Measurements from ENCODE around the gene VAX1. TPM values are rescaled to one million over a fixed set of nuclear protein-coding genes. Genes with fewer than 3 reads are reported as not detected.
"Not testable (repeated sequence)": the region's sequence is repeated elsewhere in the genome, so short reads cannot be mapped to it uniquely, and the experiment has no call there.

VAX1 gene, protein sequence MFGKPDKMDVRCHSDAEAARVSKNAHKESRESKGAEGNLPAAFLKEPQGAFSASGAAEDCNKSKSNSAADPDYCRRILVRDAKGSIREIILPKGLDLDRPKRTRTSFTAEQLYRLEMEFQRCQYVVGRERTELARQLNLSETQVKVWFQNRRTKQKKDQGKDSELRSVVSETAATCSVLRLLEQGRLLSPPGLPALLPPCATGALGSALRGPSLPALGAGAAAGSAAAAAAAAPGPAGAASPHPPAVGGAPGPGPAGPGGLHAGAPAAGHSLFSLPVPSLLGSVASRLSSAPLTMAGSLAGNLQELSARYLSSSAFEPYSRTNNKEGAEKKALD
- polyA plus RNA-seq (2014; cell fraction: cytosol; rRNA removed) = not detected in 2 replicates
- not detected in 2 replicates for polyA plus RNA-seq (2014; cell fraction: nucleus; rRNA removed)

DNA sequence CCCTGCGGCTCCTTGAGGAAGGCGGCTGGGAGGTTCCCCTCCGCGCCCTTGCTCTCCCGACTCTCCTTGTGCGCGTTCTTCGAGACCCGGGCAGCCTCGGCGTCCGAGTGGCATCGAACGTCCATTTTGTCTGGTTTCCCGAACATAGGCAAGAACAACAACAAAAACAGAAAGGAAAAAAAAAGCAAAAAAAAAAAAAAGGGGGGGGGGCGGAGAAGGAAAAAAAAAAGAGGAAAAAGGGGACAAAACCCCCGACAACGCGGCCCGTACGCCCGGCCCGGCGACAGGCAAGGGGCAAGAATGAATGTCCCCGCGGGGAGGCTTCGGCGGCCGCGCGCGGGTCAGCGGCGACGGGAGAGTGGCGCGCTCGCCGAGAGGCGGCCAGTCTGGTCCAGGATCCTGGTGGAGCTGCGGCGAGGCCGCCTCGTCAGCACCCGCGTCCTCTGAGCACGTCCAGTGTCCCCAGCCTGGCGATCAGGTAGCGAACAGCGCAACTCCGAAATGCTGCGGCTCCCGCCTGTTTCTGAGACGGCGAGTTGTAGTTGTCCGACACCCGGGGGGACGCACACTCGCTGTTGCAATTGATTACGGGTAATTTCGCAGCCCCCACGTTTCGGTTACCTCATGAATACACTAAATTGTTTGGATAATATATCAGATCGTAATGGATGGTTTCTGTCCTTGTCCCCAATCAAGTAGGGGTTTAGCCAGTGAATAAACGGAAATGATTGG is at the start of gene VAX1:
TSS of gene VAX1 (minus strand) at position 360 of the 732 bp plus-strand sequence. CDS start at position 146, 214 bp downstream.
- no peak for DNase-seq (ENCODE audit: low spot score)

DNA sequence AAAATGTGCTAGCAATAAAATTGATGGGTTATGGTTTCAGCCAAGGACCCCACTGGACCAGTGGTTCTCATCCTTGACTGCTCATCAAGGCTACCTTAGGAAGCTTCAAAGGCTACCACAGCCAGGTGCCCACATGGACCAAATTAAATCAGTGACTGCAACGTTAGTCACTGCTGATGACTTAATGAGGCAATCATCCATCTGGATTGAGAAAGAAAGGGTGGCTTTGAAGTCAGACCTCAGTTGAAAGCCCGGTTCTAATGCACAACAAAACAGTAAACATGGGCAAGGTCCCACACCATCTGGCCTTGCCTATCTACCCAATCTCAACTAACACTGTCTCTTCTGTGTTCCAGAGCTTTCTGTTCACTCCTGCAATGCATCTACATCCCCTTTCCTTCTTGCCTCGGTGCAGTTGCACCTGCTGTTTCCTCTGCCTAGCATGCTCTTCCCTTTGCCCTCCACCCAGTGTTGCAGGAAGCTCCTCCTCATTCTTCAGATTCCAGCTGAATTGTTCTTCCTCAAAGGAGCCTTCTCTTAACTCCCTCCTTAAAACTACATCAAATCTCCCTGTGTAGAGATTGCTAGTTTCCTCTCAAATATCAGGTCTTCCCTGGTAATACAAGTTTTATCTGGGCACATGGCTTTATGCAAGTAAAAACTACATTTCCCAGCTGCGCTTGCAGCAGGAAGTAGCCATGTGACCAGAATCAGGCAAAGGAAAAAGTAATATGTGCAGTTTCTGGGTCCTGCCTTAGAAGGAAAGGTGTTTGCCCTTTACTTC is 49.0 kb upstream of the VAX1 start:
- no peak for DNase-seq (ENCODE audit: low spot score)

DNA sequence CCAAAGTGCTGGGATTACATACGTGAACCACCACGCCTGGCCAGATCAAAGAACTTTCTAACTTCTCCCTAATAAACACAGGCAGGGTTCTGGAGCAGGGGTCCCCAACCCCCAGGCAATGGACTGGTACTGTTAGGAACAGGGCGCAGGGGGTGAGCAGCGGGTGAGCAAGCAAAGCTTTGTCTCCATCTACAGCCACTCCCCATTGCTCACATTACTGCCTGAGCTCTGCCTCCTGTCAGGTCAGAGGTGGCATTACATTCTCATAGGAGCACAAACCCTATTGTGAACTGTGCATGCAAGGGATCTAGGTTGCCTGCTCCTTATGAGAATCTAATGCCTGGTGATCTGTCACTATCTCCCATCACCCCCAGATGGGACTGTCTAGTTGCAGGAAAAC is 47.7 kb upstream of the VAX1 start:
- not testable (repeated sequence) for DNase-seq (ENCODE audit: low spot score)

DNA sequence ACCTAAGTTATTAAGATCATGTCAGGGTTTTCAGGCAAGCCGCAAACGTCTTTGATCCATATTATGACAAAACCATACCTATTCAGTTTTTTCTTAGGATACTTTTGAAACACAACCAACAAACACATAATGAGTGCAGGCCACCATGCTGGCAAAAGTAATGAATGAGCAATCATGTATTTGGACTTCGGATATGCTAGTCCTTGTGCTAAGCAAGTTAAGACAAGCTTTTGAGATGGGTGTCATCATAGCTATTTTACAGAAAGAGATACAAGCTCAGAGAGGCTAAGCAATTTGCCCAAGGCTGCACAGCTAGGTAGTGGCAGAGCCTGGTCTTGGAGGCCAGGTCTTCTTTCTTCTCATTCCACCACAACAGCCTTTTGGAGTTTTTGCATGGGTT is 46.8 kb upstream of the VAX1 start:
- DNase-seq (ENCODE audit: low spot score) = no peak

DNA sequence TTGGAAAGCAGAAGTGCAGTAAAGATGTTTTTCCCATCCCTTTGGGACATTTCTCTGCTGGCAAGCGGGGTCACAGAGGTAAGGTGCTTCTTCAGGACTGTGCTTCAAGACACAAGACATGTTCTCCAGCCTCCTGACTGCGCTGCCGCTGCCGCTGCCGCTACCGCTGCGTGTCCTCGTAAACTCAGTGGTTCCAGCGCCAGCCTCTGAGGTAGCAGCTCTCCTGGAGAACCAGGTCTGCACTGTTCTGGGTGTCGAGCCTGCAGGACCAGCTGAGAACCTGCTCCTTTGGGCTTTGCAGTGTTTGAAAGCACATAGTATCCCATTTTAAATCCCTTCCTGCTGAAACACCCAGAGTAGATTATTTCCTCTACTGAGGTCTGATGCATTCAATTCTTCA is 46.2 kb upstream of the VAX1 start:
- DNase-seq (ENCODE audit: low spot score) = no peak

DNA sequence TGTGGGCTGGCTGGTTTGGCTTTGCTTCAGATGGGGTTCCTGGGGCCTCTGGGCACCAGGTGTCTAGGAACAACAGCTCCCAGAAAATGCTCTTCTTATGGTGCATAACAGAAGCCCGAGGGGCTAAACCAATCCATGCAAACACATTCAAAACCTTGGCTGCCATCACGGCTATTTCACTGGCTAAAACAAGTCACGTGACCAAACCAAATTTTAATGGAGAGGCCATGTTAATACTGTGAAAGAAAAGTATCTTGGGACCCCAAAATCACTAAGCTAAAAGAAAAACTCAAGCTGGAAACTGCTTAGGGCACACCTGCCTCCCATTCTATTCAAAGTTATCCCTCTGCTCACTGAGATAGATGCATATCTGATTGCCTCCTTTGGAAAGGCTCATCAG is 40.1 kb upstream of the VAX1 start:
- DNase-seq (ENCODE audit: low spot score) = no peak

DNA sequence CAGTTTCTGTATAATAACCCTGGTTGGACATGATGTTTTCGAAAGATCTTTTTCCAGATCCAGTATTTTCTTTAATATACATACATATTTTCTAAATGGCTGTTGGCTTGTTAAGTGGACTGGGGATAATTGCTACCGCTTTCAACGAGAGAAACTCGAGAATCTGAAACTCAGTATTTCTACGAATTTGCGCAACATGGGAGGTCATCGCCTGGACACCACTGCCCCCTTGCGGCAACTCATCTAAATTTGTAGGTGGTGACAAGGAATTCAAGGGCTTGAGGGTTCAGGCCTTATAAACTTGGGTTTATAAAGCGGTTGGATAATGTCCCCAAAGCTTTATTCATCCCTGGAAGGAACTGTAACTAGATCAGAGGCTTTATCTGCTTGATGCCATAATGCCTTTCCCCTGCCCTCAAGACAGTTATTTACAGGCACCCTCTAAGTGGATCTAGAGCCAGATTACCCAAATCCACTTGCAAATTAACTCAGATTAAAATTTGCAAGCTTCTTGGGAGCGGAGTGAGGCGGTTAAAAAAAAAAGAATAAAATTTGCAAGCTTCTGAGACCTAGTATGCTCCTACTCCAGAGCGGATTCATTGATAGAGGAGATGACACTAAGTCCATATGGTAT is 37.9 kb upstream of the VAX1 start:
- DNase-seq (ENCODE audit: low spot score) = peak; percentile 64

DNA sequence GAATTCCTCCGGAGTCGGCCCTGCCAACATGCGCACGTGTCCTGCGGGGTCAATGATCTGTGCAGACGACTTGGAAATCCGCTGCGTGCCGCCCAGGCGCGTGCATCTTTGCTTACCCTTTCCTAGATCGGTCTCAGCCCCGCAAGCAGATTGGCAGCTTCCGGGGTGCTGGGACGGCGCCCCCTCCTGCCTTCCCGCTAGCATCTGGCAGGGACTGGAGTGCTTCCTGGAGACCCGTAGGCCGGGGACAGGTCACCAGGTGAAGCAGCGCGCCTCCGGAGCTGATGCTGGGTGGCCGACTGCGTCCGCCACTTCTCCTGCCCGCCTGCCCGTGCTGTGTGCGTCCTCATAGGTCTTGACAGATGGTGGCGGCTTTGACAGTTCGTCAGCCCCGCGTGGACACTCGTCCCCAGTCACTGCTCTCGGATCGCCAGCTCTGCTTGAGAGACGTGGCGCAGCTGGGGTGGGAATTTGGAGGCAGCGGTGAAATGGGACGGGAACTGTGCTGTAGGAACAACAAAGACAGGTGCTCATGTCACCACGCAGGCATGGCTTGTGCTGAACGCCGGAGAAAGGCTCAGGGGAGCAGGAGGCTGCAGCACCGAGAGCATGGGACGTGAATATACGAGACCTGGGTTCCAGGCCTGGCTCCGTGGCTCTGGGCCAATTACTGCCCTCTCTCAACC is 37.3 kb upstream of the VAX1 start:
- DNase-seq (ENCODE audit: low spot score) = peak; percentile 18

DNA sequence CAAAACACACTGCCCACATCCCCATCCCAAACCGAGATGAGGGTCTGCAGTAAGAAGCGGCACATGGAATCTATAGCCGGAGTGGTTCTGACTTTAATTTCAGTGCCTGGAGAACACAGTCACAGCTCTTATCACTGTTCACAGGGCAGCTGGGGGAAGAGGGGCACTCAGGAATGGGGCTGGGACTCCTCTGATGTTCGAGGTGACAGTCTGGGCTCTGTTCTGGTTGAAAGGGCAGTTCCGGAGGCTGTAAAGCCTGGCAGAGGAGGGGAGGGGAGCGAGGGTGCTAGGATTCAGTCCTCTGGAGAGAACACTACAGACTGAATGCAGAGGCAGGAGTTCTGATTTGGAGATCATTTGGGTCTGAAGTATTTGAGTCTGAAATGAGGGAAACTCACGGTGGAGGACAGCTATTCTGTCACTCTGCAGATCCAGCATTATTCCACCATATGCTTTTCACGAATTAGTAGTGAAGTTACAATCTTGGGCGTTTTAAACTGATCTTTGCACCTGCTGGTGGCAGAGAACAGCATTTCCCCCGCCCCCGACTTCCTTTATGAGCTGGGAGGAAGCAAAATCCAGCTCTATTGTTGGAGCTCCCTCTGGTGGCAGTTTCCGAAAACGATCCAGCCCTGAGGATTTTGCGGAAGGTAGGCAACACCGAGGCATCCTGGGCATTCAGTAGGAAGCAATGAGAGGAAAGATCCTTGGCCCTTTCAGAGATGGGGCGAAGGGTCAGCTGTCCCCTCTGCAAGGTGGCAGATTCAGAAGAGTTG is 36.6 kb upstream of the VAX1 start:
- peak; percentile 78 for DNase-seq (ENCODE audit: low spot score)

DNA sequence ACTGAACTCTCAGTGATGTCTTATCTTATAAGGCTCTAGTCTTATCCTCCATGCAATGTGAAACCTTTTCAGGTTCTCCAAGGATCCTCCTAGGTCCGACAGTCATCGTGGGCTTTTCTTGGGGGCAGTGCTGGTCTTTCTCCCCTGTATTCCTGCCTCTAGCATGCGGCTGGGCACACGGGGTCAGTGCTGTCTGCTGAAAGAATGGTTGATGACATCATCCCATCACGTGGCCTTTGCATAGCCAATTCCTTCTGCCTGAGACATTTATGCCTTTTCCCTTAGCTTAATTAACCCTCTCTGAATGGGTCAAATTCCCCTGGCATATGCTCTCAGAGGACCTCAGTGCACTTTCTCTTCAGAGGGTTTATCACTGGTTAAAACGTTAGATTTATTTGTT is 32.2 kb upstream of the VAX1 start:
- no peak for DNase-seq (ENCODE audit: low spot score)

DNA sequence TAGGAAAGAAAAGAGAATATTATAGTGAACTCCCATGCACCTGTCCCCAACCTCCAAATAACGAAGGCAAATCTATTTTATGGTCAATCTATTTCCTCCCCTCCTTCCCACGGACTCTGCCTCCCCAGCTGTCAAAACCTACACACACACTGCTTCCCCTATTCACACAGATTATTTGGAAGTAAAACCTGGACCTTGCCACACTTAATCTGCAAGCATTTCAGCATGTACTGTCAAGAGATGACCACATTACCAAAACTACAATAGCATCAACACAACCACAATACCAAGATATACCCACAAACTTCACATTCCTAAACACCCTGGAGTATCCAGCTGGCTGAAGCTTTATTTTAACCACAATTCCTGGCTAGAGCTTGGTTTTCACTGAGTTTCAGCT is 31.4 kb upstream of the VAX1 start:
- no peak for DNase-seq (ENCODE audit: low spot score)

DNA sequence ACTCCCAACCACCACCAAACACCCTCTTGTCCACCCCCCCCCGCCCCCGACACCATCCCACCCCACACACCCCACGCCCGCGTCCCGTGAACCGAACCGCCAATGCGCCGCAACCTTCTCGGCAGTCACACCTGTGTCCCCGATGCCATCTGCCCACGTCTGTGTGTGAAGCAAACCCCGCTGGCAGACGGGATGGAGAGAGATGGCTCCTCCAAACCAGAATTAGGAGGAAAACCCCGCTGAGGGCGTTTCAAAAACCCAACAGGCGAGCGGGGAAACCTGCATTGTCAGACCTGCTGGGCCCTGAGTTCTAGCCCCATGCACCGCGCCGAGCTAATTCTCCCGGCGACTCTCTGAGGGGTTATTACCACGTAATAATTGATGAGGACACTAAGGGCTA is 30.7 kb upstream of the VAX1 start:
- DNase-seq (ENCODE audit: low spot score) = no peak

DNA sequence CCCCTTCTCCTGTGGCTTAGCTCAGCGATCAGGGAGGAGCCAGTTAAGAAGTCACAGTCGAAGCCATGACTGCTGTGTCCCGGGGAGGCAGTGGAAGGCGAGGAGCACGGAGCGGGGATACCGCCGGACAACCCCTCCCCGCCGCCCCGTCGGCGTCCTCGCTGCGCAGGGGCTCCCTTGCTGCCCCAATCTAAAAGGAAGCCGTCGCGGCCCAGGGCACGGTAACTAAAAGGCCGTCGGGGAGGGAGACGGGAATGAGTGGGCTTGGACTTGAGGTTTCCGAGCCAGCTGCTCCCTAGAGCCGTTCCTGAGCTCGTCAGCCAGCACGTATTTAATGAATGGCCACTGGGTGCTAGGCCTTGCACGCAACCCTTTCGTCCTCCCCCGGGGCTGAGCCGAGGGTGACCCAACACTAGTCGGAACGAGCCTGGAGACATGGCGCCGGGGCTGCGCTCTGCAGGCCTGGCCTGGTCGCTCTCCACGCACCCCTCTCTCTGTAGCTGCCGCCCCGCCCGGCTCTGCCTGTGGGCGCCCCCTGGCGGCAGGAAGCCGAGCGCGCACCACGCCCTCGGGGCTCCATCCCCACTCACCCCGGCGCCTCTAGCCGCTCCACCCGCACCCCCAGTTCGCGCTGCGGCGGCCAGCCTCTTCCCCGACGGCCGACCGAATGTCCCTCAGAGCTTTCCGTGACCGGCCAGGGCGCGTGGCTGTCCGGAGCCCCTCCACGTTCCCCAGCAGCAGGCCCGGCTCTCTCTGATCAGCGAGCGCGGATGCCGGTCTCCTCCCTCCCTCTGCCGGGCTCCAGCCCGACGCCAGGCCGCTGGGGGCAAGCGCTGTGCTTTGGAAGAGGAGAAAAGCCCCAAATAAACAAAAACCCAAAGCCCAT is 30.0 kb upstream of the VAX1 start:
- DNase-seq (ENCODE audit: low spot score) = peak; percentile 51

DNA sequence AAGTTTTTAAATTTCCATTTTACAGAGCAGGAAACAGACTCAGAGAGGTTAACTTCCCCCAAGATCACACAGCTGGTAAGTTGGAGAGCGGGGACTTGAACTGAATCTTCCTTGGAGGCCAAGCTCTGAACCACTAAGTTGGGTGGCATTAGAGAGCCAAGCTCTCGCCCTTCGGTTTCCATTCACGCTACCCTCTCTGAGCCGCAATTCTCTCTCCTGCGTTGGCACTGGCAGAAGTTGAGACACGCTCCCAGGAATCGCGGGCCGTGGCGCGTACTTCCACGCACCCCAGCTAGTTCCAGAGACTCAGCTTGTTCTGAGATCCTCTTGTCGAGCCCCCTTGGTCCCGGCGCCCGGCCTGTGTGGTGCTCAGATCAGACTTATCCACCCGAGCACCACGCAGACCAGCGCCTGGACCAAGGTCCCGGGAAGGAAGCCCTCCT is 29.3 kb upstream of the VAX1 start:
- no peak for DNase-seq (ENCODE audit: low spot score)

DNA sequence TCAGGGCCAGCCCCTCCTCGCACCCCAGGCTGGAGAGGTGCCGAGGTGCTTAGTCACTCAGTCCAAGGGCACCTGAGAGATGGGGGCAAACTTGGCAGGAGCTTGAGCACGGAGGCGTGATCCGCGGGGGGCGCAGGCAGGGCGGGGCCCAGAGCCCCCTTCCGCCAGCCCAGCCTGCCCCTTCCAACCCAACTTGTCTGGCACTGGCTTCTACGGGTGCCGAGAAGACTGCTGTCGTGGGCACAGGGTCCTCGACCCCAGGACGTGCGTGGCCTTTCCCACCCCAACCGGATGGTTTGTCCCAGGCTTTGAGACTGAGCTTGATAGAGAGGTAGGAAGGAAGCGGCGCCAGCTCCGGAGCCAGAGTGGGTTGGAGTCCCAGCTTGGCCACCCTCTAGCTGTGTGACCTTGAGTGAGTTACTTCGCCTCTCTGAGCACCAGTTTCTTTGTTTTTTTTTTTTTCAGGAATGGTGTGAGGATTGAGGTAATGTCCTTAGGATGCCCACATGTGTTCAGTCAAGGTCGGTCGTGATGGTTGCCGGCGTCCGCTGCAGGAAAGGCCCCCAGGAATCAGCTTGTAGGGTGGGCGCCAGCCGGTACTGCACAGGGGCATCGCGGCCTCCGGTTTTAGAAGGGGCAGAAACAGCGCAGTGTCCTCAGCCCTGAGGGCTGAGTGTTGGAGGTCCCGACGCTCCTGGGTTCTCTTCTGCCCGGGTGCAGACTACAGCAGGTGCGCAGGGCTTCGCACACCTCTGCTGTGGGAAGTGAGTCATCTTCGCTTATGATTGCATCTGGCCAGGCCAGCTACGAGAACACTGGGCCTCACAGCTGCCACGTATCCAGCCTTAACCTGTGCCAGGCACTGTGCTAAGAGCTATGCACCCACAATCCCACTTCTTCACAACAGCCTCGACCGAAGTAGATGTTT is 28.6 kb upstream of the VAX1 start:
- no peak for DNase-seq (ENCODE audit: low spot score)

DNA sequence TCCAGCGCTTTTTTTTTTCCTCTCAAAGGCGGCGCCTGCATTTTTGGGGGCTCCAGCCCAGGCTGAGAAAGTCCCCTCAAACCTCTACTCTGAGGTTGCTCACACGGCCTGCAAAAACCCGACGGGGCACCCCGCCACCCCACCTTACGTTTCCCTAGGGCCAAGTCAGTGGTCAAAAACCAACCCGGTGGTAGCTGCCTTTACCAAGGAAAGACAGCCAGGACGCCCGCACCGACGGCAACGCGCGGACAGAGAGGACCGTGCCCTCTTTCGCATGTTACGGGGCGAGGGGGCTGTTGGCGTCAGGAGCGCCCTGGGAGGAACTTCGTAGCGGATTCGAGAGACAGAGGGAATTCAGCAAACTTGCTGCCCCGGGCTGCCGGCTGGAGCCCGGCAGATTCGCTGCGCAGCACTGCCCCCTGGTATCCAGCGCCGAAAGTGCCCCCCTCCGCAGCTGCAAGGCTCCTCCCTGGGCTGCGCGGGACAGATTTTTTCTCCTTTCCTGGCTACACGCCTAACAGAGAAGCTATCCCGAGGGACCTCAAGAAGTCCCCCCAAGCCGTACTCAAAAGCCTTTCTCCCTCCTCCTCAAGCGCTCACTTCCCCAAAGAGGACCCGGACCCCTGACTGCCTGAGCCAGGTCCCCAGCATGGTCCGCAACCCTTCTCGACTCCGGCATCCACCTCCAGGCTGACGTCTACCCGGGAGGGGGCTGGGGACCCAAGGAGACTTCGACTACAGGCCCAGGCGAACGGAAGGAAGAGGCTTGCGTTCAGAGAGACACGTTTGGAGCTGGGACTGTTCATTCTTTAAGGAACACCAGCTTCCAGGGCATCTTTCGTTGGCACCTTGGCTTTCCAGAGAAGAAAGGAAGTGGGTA is 27.7 kb upstream of the VAX1 start:
- peak; percentile 33 for DNase-seq (ENCODE audit: low spot score)

Measured in SK-N-DZ (cell line).